Activated CD8-positive, alpha-beta memory T cell treated with anti-CD3 and anti-CD28 coated beads, Interleukin-2, amount 50 U/mL, for 4 hours (primary cell): Measurements from ENCODE around the gene LEMD1.
A peak's percentile ranks its signal among the peaks of the same experiment; 100 is the strongest.
"Not testable (repeated sequence)": the region's sequence is repeated elsewhere in the genome, so short reads cannot be mapped to it uniquely, and the experiment has no call there.

Experiments
- DNase-seq: peaks from one replicate; pipeline ENCODE4 v3.0.0-alpha.2; 2020

The LEMD1 gene

DNA sequence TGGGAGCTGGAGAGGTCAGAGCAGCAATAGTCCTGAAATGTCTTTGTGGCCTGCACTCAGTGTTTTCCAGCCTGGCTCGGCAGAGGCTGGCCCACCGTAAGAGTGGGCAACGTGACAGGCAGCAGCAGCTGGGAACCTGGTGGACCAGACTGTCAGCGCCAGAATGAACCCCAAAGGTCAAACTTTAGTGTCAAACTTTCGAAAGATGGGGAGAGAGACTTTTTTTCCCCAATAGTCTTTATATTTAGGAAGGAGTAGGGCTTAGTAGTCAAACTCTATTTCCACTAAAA, 23.7 kb upstream of the LEMD1 start:
- DNase-seq = no peak

- DNase-seq = no peak
Measured at GRCh38 chr1:205444931-205445645, 23.2 kb upstream of the LEMD1 start.

GRCh38 chr1:205444300-205444930, 22.6 kb upstream of the LEMD1 start:
- DNase-seq = no peak

DNA sequence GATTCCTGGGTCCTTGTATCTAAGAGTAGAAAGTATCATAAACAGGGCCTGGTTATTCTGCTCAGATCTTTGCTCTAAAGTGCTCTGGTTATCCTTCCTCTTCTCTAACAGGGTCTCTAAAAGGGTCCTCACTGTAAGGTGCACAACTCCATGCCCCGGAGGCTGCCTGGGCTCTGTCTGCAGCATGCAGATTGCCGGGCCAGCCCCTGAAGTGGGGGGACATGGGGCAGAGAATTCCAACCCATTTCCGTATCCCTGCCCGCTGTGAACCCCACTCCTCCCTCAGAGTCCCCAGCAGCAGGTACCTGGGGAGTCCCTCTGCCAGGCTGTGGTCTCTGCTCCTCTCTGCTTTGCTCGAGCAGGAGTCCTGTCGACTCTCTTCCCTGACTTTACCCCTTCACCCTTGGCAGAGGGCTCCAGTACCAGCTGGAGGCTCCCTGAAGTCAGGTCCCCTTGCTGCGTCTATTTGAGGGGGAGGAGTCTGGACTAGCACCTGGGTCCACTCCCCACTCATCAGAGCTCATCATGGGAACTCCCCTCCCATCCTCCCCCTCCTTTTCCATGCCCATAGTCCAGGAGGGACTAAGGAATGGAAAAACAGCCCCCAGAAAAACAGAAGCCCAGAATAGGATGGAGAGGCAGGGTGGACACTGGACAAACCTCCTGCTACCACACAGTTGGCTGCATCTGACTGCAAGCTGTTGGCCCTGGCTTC, 21.9 kb upstream of the LEMD1 start:
- DNase-seq = no peak

DNA sequence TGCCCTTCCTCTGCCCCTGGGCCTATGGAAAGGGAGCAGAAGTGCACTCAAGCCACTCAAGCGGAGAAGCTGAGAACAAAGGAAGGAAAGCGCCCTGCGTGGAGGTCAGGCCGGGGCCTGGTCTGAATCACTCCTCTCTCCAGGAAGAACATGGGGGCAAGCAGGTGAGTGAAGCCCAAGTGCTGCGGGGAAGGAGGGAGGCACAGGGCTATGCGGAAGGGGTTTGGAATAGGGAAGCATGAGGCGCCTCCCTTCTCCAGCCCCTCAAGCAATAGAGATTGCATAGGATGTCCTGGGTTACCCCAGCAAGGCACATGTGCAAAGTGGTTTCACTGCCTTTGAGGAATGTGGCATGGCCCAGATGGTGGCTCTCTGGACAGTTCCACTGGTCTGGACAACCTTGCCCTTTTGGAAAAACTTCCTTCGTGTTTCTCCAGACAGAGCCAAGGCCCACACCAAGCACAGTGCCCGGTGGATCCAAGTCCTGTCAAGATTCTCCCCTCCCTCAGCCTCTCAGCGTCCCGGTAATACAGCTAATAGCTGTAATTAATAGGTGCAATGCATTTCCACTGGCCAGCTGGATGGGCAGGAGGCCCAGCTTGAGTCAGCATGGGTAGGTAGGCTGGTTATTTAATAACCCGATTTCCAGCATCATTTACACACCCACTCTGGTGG, 20.3 kb upstream of the LEMD1 start:
- no peak for DNase-seq

DNA sequence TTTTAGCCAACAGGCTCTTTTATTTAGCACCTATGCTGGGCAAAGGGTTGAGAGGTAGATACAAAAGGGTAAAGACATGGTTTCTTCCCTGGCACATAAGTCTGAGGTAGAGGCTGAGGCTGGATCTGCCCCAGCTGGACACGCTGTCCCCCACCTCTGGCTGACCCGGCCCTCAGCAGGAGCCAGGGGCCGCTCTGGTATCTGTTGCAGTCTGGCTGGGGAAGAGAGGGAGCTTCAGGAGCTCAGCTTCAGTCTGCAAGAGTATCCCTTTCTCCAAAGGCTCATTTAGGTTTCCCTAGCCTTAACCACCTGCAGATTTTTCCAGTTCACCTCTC, 19.8 kb upstream of the LEMD1 start:
- DNase-seq = no peak

GRCh38 chr1:205441318-205441633, 19.4 kb upstream of the LEMD1 start:
- no peak for DNase-seq

DNA sequence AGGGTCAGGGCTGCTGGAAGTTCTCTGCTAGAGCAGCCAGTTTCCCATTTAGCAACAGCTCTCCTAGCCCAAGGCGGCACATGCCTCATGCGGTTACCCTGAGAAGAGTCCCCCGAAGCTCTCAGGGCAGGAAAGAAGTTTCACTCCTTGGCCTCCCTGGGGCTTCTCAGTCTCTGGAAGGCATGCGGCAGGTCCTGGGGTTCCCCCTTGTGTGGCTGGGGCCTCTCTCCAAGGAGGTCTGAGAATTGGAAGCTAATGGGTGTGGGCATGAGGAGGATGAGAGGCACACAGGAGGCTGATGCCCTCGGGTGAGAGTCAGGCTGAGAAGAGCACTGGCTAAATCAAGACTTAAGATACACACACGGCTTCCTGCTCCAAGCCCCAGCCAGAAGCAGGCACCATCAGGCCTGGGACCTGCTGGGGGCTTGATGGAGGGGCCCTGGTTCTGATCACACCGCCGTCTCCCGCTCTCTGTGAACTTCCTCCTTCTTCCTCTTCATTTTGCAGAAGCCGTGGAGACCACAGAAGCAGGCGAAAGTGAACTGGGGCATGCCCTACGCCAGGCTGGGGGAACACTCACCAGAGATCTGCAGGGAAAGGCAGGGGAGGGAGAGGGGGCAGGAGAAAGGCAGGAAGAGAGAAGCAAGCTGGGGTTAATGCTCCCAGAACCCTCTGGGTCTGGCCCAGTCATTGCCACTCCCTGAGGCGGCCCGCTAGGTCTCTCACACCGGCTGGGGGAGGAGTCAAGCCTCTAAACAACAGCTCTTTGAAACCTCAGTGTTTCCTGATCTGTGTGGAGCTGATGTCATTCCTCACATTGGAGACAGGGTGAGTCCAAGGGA, 18.8 kb upstream of the LEMD1 start:
- peak; percentile 68 for DNase-seq

- no peak for DNase-seq
Measured at GRCh38 chr1:205440121-205440475, 18.2 kb upstream of the LEMD1 start.

DNA sequence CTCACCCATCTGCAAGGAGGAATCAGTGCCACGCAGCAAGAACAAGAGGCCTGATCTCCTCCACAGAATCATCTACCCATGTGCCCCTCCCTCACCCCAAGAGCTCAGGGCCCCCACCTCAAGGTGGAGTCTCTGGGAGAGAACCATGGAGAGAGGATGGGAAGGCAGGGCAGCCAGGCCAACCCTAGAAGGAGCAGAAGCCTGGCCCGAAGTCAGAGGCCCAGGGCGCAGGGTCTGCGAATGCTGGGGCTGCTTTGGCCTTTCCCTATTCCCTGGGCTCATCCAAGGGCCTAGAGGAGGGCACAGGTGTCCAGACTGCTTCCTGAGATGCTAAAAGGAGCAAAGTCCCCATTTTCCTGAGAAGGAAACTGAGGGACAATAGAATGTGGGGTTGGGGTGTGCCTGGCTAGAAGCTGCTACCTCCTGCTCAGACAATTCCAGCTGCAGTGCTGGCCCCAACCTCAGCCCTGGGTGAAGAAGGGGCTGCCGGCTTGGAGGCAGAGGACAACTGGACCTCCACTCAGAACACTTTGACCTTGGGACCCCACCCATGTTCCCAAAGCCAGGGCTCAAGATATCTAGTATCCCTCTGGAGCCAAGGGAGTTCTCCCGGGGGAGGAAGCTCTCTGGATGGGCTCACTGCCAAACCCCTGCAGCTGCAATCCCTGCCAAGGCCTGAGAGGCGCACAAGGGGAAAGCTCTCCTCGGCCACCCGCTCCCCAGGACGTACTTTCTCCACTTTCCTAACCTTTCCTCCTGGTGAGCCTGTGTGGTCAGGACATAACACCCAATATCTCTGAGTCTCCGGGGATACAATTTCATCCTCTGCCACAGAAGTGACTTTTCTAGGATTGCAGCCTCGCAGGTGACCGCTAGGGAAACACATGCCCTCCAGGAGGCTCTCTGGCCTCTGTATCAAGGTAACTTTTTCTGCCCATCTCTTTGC, 16.6 kb upstream of the LEMD1 start:
- no peak for DNase-seq

- no peak for DNase-seq
Measured at GRCh38 chr1:205437570-205437969, 15.7 kb upstream of the LEMD1 start.

GRCh38 chr1:205436776-205437410, 15.0 kb upstream of the LEMD1 start:
- no peak for DNase-seq

DNA sequence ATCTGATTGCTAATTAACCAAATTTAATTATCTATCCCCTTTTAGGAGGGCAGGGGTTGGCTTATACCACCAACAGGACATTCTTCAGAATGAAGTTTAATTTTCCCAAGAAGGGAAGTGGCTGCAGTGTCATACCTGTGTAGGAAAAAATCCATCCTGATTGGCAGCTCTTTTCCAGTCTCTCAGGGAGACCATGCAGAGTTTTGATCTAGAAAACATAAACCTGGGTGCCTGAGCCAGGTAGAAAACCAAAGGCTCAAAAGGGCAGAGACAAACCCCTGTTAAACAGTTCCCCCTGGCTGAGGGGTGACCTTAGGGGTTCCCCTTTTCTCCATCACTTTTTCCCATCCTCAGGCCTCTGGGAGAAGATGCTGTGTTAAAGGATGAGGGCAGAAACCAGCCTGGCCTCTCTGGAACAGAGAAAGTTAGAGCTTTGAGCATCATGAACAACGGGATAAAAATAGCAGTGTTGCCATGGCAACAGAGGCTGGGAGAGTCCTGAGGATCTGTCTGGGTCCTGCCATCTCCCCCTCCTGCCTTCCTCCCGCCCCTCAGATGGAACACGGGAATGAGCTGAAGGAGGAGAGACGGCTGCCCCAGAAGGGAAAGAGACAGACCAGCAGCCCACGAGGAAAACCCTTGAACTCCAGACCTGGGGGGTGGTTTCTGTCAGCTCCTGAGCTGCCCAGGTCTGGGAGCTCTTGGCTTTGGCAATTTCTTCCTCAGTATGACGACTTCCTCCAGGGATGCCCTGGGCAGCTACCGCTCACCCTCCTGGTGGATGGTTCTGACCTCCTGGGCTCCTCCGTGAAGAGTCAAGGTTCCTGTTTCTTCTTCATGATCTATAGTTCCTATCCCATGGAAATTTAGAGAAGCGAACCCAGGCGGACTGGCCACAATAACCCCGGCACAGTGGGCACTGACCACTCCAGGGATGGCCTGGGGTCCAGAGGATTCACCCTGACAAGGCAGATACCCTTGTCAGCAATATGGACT, 14.0 kb upstream of the LEMD1 start:
- DNase-seq = no peak

GRCh38 chr1:205434738-205435137, 12.9 kb upstream of the LEMD1 start:
- DNase-seq = no peak

GRCh38 chr1:205432692-205433091, 10.8 kb upstream of the LEMD1 start:
- not testable (repeated sequence) for DNase-seq

DNA sequence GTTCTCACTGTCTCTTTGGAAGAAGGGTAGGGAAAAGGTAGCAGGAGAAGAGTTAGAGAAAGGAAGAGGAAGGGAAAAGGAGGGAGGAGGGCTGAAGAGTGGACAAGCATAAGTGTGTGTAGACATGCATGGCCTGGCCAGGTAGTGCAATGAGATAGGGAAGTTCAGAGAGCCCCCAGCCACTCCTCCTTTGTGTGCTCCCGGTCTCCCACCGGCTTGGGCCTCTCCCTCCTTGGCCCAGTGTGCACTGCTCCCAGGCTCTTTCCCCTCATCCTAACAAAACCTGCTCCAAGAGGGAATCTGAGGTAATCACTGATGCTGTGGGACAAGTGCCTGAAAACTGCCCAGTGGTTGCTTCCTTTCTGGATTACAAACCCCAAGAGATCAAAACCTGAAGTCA, 10.3 kb upstream of the LEMD1 start:
- no peak for DNase-seq

DNA sequence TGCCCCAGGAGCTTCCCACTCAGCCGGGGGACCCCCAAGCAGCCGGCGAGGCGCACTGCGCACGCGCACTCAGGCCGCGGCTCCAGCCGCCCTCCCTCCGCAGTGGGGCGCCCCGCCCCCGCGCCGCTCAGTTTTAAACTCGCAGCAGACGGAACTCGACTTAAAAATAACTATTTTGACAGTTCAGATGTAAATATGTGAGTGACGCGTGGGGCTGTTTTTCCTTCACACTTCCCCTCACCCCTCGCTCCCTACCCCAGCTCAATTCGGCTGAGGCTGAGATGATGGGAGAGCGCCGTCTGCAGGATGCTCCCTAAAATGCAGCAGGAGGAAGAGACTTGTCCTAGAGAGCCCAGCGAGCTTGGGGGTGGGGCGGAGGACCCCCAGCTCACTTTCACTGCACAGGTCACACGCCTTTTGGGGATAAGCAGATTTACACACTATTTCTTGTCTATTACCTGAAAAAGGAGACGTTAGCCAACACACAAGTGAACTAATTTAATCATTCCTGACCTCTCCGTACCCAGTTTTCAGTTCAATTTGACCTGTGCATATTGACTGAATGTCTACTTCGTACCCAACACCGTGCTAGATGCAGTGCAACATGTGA, 8.9 kb upstream of the LEMD1 start:
- peak; percentile 66 for DNase-seq

DNA sequence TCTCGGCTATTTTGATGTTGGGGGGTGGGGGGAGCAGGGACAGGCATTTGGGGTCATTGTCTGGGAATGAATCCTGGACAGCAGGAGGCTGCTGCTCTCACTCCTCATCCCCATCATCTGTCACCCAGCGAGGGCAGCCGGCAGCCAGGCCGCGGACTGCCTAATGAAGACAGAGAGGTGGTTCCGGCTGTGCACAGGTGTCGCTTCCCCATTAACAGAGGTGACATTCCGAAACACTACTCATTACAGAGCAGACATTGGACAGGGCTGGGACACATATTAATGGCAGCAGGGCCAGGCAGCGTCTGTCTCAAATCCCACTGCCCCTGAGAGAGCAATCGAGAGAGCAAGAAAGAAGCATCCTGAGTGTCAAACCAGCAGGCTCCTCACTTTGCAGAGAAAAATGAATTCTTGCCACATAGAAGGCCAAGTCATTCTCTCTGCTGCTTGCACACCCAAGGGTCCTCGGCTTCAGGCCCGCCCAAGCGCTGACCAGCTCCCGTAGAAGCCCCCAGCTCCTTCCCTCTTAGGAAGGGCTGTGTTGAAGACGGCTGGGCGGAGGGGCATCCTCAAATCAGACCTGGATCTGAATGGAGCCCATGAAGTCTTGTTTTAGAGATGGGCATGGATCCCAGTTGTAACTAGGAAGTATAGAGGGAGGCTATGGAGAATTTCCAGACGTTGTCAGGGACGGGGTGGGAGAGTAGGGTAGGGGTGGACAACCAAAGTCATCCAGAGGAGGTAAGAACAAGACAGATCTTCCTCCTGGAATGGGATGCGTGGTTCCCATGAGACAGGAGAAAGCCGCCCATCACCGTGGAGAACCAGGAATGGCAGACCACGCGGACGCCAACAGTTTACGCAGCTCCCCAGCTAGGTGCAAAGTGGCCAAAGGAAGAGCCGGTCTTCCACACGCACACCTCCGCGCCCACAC, 8.2 kb upstream of the LEMD1 start:
- no peak for DNase-seq
